Measurements from ENCODE around the gene NCAM2. TPM values are rescaled to one million over a fixed set of nuclear protein-coding genes. Genes with fewer than 3 reads are reported as not detected.

The NCAM2 gene
- total and polyA plus RNA-seq, 2 donors: 2.8 to 20.1 TPM

DNA sequence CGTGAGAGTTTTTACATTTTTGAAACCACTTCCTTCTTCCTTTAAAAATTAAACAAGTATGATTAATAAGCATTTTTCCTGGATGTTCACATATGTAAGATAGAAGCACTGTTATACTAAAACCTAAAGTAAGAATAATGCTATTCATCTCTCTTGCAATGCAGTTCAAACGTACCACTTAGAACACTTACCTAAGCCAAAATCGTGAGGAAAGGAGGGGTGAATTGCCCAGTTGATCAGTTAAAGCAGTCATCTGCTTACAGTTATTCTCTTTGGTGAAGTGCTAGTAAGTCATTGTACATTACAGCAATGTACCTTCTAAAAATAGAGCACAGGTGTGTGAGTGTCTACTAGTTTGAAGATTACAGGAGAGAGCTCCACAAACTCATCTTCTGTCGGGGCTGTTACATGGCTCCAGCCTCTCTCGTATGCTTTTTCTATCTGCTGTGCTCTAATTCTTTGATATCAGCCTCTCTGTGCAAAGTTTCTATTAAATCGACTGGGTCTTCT is 3.4 kb downstream of the NCAM2 start:
- DNase-seq (ENCODE audit: extremely low spot score): no peak
- WGBS: 72% methylated on average over 6 of the region's 6 CpGs
- H3K4me3 ChIP-seq (ENCODE audit: low read depth, low read length): no peak overlapping the region
- no peaks in the 10 kb centered on the region for H3K36me3 ChIP-seq (ENCODE audit: insufficient read depth)
- H3K27ac ChIP-seq (ENCODE audit: low read depth): no peak overlapping the region
- H3K4me1 ChIP-seq (ENCODE audit: insufficient read depth): no peaks in the 10 kb centered on the region

DNA sequence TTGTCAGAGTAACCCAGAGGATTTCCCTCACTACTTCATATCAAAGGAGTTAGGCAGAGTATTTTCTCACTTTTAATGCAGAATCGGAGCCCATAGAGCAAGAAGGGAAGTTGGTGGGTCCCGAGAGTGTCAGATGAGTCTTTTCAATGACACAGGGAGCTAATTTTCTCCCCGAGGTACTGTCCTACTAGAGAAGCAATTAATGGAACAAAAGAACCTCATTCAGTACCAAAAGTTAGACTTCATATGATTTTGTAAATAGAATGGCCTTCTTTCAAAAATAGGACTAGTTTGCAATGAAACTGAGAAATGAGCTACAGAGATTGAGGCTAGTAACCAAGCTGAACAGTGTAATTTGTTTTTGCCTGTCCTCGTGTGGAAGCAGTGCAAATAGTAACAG is 3.9 kb downstream of the NCAM2 start:
- no peak overlapping the region for H3K27ac ChIP-seq (ENCODE audit: low read depth)
- no peak for DNase-seq (ENCODE audit: extremely low spot score)
- H3K36me3 ChIP-seq (ENCODE audit: insufficient read depth): no peaks in the 10 kb centered on the region
- H3K4me1 ChIP-seq (ENCODE audit: insufficient read depth): no peaks in the 10 kb centered on the region
- WGBS: 77% methylated on average over 4 of the region's 4 CpGs
- H3K4me3 ChIP-seq (ENCODE audit: low read depth, low read length): no peak overlapping the region

DNA sequence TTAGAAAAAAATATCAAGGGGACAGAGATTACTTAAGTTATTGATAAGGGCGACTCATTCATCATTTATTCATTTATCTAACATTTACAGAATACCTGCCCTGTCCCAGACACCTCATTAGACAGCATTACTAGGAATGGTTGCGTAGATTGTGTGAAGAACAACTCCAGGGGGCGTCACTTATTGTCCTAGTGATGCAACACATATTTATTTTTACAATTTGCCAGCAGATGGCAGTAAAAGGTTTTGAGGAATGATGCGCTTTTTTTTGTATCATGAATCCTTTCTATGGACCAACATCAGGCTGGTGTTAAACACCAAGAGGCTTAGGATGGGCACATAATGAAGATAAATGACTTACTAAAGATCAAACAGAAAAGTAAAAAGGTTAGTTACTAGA is 5.5 kb downstream of the NCAM2 start:
- Histone ChIP-seq H3K36me3 (ENCODE audit: insufficient read depth) (no peaks in the 10 kb centered on the region), H3K4me1 (ENCODE audit: insufficient read depth) (no peaks in the 10 kb centered on the region), H3K27ac (ENCODE audit: low read depth) (no peak overlapping the region), H3K4me3 (ENCODE audit: low read depth, low read length) (no peak overlapping the region)
- WGBS: 75% methylated on average over 4 of the region's 4 CpGs
- no peak for DNase-seq (ENCODE audit: extremely low spot score)

DNA sequence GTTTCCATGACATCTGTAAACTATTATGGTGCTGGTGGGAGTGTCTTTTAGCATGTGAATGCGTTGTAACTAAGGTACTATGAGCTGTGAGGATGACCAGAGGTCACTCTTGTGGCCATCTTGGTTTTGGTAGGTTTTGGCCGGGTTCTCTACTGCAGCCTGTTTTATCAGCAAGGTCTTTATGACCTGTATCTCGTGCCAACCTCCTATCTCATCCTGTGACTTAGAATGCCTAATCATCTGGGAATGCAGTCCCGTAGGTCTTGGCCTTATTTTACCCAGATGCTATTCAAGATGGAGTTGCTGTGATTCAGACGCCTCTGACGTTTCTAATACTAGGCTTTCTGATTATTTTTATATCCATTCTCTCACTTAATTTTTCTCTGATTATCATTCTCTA is 9.4 kb downstream of the NCAM2 start:
- Histone ChIP-seq H3K4me1 (ENCODE audit: insufficient read depth) (no peaks in the 10 kb centered on the region), H3K27ac (ENCODE audit: low read depth) (no peak overlapping the region), H3K36me3 (ENCODE audit: insufficient read depth) (no peaks in the 10 kb centered on the region), H3K4me3 (ENCODE audit: low read depth, low read length) (no peak overlapping the region)
- no peak for DNase-seq (ENCODE audit: extremely low spot score)
- 68% methylated on average over 6 of the region's 6 CpGs for WGBS

DNA sequence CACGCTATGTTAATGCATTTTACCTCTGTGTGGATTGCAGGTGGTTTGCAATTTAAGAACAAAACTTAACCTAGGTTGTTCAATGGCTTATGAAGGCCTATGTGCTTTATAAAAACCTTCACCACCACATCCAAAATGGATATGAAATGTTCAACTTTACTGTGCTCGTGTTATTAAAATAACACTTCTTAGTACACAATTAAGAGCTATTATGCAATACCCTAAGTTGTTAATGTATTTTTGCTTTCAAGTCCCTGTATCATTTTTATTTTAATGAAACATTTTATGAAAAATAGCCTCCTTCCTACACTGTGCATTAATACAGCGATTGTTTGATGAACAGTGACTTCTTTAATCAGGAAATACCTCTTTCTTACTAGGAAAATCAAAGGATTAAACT is 12.0 kb downstream of the NCAM2 start:
- no peaks in the 10 kb centered on the region for H3K36me3 ChIP-seq (ENCODE audit: insufficient read depth)
- 84% methylated on average over 3 of the region's 3 CpGs for WGBS
- no peak overlapping the region for H3K27ac ChIP-seq (ENCODE audit: low read depth)
- no peak for DNase-seq (ENCODE audit: extremely low spot score)
- H3K4me1 ChIP-seq (ENCODE audit: insufficient read depth): no peaks in the 10 kb centered on the region
- H3K4me3 ChIP-seq (ENCODE audit: low read depth, low read length): no peak overlapping the region

DNA sequence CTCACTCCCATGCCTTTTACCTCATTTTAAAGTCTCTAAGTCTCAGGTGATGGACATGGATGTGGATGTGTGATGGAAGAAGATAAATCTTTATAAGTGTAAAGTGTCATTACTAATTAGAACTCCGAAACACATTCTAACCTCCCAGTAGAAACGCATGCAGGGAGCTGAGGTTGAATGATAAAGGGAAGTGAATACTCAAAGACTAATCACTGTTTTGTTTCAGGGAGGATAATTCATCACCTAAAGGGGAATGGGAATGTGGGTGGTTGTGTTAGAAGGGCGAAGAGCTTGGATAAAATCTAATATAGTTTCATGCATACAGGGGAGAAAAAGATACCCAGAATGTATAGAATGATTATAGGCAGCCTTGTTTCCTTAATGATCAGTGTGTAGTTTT is 12.5 kb downstream of the NCAM2 start:
- 78% methylated on average over 3 of the region's 3 CpGs for WGBS
- Histone ChIP-seq H3K4me3 (ENCODE audit: low read depth, low read length) (no peak overlapping the region), H3K27ac (ENCODE audit: low read depth) (no peak overlapping the region), H3K4me1 (ENCODE audit: insufficient read depth) (no peaks in the 10 kb centered on the region), H3K36me3 (ENCODE audit: insufficient read depth) (no peaks in the 10 kb centered on the region)
- no peak for DNase-seq (ENCODE audit: extremely low spot score)

DNA sequence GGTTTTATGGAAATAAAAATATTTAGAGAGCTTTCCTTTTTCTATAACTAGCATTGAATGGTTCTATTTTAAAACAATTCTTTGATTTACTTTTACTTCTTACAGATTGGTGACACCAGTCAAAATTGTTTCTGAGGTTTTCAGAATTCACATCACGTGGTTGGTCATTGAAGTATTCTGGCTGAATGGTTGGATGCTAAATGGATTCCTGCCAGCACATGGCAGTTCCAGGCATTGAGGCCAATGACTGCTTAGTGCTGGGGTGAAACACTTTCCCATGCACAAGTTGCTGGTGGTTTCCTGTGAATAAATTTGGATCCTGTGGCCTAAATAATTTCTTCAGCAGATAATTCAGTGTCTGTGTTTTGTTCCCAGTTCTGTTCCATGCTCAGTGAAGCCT is 20.6 kb downstream of the NCAM2 start:
- Histone ChIP-seq H3K36me3 (ENCODE audit: insufficient read depth) (no peaks in the 10 kb centered on the region), H3K4me1 (ENCODE audit: insufficient read depth) (no peaks in the 10 kb centered on the region), H3K27ac (ENCODE audit: low read depth) (no peak overlapping the region), H3K4me3 (ENCODE audit: low read depth, low read length) (no peak overlapping the region)
- 32% methylated on average over 1 of the region's 1 CpG for WGBS
- DNase-seq (ENCODE audit: extremely low spot score): no peak

DNA sequence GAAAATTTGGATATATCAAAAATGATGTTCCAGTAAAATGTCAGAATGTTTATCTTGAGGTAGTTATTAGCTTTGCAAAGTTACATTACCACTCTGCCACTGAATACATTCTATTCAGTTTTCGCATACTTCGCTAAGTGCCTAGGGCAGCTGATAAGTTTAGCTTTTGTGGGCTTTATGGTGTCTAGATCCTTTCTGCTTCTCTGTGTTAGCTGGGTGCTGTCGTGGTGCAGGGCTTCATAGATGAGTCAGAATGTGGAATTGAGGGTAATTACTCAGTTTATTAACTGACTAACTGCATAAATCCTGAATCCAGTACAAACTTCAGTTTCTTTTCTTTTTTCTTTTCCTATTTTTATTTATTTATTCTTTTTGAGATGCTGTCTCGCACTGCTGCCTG is 21.5 kb downstream of the NCAM2 start:
- no peak for DNase-seq (ENCODE audit: extremely low spot score)
- 79% methylated on average over 4 of the region's 4 CpGs for WGBS
- no peaks in the 10 kb centered on the region for H3K4me1 ChIP-seq (ENCODE audit: insufficient read depth)
- H3K36me3 ChIP-seq (ENCODE audit: insufficient read depth): no peaks in the 10 kb centered on the region
- H3K27ac ChIP-seq (ENCODE audit: low read depth): no peak overlapping the region
- H3K4me3 ChIP-seq (ENCODE audit: low read depth, low read length): no peak overlapping the region

DNA sequence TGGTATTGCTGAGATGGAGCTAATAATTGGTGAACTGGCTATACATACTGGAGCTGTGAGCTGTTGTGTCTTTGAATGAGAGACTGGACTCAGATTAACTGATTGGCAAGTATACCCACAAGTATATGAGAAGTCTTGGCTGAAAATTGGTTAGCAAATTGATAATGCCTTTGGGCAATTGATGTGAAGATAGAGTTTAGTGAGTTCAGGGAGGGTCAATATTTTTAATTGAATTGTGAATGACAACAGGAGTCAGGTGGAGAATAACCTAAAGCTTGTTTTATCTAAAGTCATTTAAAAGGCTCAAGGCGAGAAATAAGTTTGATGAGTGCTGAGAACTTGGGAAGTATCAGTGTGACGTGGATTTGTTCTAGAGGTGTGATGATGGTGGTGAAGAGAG is 27.5 kb downstream of the NCAM2 start:
- no peak for DNase-seq (ENCODE audit: extremely low spot score)
- Histone ChIP-seq H3K4me1 (ENCODE audit: insufficient read depth) (no peaks in the 10 kb centered on the region), H3K36me3 (ENCODE audit: insufficient read depth) (no peaks in the 10 kb centered on the region), H3K4me3 (ENCODE audit: low read depth, low read length) (no peak overlapping the region), H3K27ac (ENCODE audit: low read depth) (no peak overlapping the region)
- 96% methylated on average over 2 of the region's 2 CpGs for WGBS

DNA sequence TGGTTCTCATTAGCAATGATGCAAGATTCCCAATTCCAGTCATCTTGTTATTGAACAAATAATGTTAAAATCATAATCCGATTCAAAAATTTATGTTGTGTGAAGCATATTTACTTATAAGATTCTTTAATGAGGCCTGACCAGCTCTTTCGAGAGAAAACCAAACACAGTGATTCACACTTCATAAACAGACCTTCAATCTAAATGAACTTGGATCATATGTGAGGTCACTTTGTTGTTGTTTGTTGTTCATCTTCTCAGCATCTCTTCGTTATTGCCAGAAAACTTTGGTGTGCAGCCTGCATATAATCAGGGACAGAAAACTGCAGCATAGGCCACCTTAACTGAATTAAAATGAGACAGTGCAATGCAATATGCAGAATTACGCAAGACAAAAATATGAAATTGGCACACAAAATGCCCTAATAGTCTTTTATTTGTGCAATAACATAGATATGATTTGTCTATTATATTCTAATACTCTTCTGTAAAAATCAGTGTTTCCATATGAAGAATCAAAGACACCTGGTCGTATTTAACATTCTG is 30.1 kb downstream of the NCAM2 start:
- WGBS: 71% methylated on average over 5 of the region's 5 CpGs
- Histone ChIP-seq H3K4me3 (ENCODE audit: low read depth, low read length) (no peak overlapping the region), H3K4me1 (ENCODE audit: insufficient read depth) (no peaks in the 10 kb centered on the region), H3K36me3 (ENCODE audit: insufficient read depth) (no peaks in the 10 kb centered on the region), H3K27ac (ENCODE audit: low read depth) (no peak overlapping the region)
- no peak for DNase-seq (ENCODE audit: extremely low spot score)

DNA sequence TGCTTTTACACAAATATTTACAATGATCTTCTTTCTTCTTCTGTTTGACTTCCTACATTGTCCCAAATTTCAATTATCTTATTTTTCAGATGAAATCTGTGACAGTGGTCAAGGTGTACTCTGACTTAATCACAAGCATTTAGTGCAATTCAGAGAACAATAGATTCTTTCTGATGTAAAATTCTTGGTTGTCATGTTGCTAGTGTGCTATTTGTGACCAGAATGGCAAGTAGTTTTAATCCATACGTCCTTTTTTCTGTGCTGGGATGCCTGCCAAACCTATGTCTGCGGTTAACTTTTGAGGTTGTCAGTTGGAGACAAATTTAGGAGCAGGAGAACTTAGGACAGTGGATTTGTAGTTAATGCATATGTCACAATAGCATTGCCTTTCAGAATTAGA is 31.0 kb downstream of the NCAM2 start:
- Histone ChIP-seq H3K36me3 (ENCODE audit: insufficient read depth) (no peaks in the 10 kb centered on the region), H3K4me1 (ENCODE audit: insufficient read depth) (no peaks in the 10 kb centered on the region), H3K27ac (ENCODE audit: low read depth) (no peak overlapping the region), H3K4me3 (ENCODE audit: low read depth, low read length) (no peak overlapping the region)
- WGBS: 20% methylated on average over 2 of the region's 2 CpGs
- DNase-seq (ENCODE audit: extremely low spot score): no peak

DNA sequence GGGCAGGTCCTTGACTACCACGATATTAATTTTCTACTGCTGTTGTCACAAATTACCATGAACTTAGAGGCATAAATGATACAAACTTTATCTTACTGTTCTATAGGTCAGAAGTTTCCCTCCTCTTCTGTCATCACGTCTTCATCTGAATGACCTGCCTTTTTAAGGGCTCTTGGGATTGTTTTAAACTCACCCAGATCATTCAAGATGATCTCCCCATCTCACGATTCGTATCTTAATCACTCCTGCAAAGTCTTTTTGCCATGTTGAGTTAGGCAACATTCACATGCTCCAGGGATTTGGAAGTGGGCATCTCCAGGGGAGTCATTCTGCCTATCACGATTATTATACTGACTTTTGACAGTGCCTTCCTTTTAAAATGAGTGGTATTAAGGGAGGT is 32.1 kb downstream of the NCAM2 start:
- H3K36me3 ChIP-seq (ENCODE audit: insufficient read depth): no peaks in the 10 kb centered on the region
- no peak overlapping the region for H3K27ac ChIP-seq (ENCODE audit: low read depth)
- no peaks in the 10 kb centered on the region for H3K4me1 ChIP-seq (ENCODE audit: insufficient read depth)
- no peak overlapping the region for H3K4me3 ChIP-seq (ENCODE audit: low read depth, low read length)
- 86% methylated on average over 5 of the region's 5 CpGs for WGBS
- DNase-seq (ENCODE audit: extremely low spot score): no peak

DNA sequence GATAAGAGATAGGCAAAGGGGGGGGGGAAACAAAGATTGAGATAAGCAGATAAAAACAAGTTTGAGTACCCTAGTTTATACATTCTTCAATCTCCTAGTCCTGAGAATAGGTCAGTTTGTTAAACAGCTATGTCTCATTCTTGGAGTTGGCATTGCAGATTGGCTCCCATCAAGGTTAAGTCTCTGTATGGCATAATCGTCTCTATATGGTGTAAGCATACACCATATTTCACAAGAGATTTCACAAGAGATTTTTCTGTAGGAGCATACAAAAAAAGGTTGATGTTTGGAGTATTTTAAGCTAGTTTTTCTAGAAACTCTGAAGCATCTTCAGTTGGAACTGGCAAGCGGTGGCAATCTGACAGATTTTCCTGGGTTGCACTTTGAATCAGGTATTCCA is 35.8 kb downstream of the NCAM2 start:
- H3K27ac ChIP-seq (ENCODE audit: low read depth): no peak overlapping the region
- no peak overlapping the region for H3K4me3 ChIP-seq (ENCODE audit: low read depth, low read length)
- WGBS: 96% methylated on average over 2 of the region's 2 CpGs
- no peak for DNase-seq (ENCODE audit: extremely low spot score)
- H3K36me3 ChIP-seq (ENCODE audit: insufficient read depth): no peaks in the 10 kb centered on the region
- no peaks in the 10 kb centered on the region for H3K4me1 ChIP-seq (ENCODE audit: insufficient read depth)

DNA sequence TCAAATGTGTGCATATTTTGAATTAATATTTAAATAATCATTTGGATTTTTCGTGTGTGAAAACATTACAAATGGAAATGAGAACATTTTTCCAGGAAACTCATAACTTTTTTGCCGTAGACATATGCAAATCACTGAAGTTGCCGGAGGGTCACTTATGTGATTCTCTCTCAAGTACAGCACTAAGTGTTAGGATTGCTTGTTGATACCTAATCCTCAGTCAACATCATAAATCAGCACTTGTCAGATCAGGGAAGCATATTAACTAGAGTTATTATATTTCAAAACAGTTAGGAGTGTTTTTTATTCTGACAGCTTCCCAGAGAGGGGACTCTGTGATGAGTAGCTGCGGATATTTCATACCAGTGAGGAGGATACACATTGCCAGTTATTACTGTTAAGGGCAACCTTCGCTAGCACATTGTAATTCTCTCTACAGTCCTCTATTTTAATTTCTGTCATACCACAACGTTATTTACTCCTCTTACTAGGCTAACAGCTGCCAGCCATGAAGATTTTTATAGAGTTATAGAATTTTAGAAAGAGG is 41.5 kb downstream of the NCAM2 start:
- H3K36me3 ChIP-seq (ENCODE audit: insufficient read depth): no peaks in the 10 kb centered on the region
- no peak overlapping the region for H3K27ac ChIP-seq (ENCODE audit: low read depth)
- 88% methylated on average over 6 of the region's 6 CpGs for WGBS
- H3K4me1 ChIP-seq (ENCODE audit: insufficient read depth): no peaks in the 10 kb centered on the region
- H3K4me3 ChIP-seq (ENCODE audit: low read depth, low read length): no peak overlapping the region
- no peak for DNase-seq (ENCODE audit: extremely low spot score)

DNA sequence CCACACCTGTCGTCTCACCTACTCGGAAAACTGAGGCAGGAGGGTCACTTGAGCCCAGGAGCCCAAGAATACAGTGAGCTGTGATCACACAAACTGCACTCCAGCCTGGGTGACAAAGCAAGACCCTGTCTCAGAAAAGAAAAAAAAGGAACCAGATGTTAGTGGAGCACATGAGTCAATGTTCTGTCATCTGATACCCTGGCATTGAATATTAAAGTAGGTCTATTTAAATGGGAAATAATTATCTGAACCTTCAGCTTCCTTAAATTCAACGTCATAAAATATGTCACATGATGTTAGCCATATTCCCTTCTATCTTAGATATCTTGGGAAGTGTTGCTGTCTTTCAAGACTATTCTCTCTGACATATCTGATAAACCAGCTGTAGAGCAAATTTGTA is 47.3 kb downstream of the NCAM2 start:
- Histone ChIP-seq H3K36me3 (ENCODE audit: insufficient read depth) (no peaks in the 10 kb centered on the region), H3K4me3 (ENCODE audit: low read depth, low read length) (no peak overlapping the region), H3K4me1 (ENCODE audit: insufficient read depth) (no peaks in the 10 kb centered on the region), H3K27ac (ENCODE audit: low read depth) (no peak overlapping the region)
- WGBS: 57% methylated on average over 3 of the region's 3 CpGs
- DNase-seq (ENCODE audit: extremely low spot score): no peak

All from urinary bladder (tissue), 4 donors.